Smooth muscle cell (in vitro differentiated cells): Measurements from ENCODE around the gene ZNF808. TPM values are rescaled to one million over a fixed set of nuclear protein-coding genes. Genes with fewer than 3 reads are reported as not detected.
"Not testable (repeated sequence)": the region's sequence is repeated elsewhere in the genome, so short reads cannot be mapped to it uniquely, and the experiment has no call there.

Experiments used
- DNase-seq: peaks from one replicate; lab custom pipeline; 2025; ENCODE audit not compliant: unreplicated experiment; lab: John Stamatoyannopoulos, UW
- H2AFZ ChIP-seq: fragments of 200-600 bp; sonication (generic); 2 replicates; pipeline ENCODE4 v1.6.0; 2016; ENCODE audit warnings: antibody characterized with exemption, low read depth, mild to moderate bottlenecking
- H3F3A ChIP-seq: fragments of 200-600 bp; sonication (generic); 2 replicates; pipeline ENCODE4 v1.6.0; 2017; ENCODE audit warnings: antibody characterized with exemption, low read depth
- H3K27ac ChIP-seq: fragments of 200-600 bp; sonication (generic); 2 replicates; pipeline ENCODE4 v1.5.1; 2016; ENCODE audit warnings: low read depth, mild to moderate bottlenecking
- H3K27me3 ChIP-seq: fragments of 200-600 bp; sonication (generic); 2 replicates; pipeline ENCODE4 v1.6.1; 2016; ENCODE audit warnings: low read depth, mild to moderate bottlenecking
- H3K36me3 ChIP-seq: fragments of 200-600 bp; sonication (generic); 2 replicates; pipeline ENCODE4 v1.5.1; 2016; ENCODE audit warnings: low read depth
- H3K4me1 ChIP-seq: fragments of 200-600 bp; sonication (generic); 2 replicates; pipeline ENCODE4 v1.5.1; 2016; ENCODE audit warnings: low read depth
- H3K4me2 ChIP-seq: fragments of 200-600 bp; sonication (generic); 2 replicates; pipeline ENCODE4 v1.6.0; 2016; ENCODE audit warnings: mild to moderate bottlenecking
- H3K4me3 ChIP-seq: fragments of 200-600 bp; sonication (generic); 2 replicates; pipeline ENCODE4 v1.5.1; 2016; ENCODE audit warnings: mild to moderate bottlenecking
- H3K79me2 ChIP-seq: fragments of 200-600 bp; sonication (generic); 2 replicates; pipeline ENCODE4 v1.6.0; 2016; ENCODE audit warnings: low read depth, mild to moderate bottlenecking
- H3K9ac ChIP-seq: fragments of 200-600 bp; sonication (generic); 2 replicates; pipeline ENCODE4 v1.6.0; 2016; ENCODE audit warnings: low read depth
- H3K9me3 ChIP-seq: fragments of 200-600 bp; sonication (generic); replicated peaks from 2 replicates; pipeline ENCODE4 v1.5.1; 2016; ENCODE audit warnings: low read depth
- H4K20me1 ChIP-seq: fragments of 200-600 bp; sonication (generic); 2 replicates; pipeline ENCODE4 v1.6.0; 2016; ENCODE audit warnings: low read depth
- WGBS: methylation state at CpG from one replicate; pipeline ENCODE4 v1.1.7; 2016; ENCODE audit warnings: low lambda C conversion rate; 5-methylcytosine and 5-hydroxymethylcytosine counted together
- polyA plus RNA-seq: library from polyadenylated mRNA; unstranded; fragments of >200 nt; fragmentation: Nextera tagmentation; extraction: Ambion mirVana; gene quantifications from 2 replicates; pipeline ENCODE4 v1.2.1, GENCODE V29; 2016
- total RNA-seq: library from RNA; depleted of rRNA; stranded (reverse); fragments of >200 nt; gene quantifications from 2 replicates; pipeline ENCODE4 v1.2.3, GENCODE V29; 2014
- TF ChIP-seq, protein P1 (sequence below): fragments of 200-600 bp; sonication (generic); IDR thresholded peaks from 2 replicates; pipeline ENCODE4 v1.5.1; 2017; ENCODE audit warnings: borderline replicate concordance, mild to moderate bottlenecking, antibody characterized with exemption; ENCODE audit not compliant: insufficient read depth, poor library complexity, severe bottlenecking

Gene ZNF808
- total and polyA plus RNA-seq, 2 experiments from 2014 or later, result 3.7 to 41.3 TPM

DNA sequence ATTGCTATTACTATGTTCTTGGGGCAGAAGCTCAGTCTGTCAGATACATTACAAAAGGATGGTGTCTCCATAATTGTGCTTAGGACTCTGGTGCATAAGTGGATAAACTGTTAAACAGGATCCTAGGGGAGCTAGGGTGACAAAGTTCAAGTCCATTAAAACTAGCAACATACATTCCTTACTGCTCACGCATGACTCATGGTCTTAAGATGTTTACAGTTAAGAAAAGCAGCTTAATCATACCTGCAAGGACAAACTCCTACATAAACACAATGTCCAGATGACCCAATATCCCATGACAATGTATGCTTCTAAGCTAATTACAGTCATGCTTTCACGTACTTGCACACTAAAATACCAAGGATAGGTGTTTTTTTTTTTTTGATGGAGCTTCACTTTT is 39.1 kb downstream of the ZNF808 start:
- Histone ChIP-seq H3K27ac (peak overlapping the region; percentile 72), H3K79me2 (peaks cover 12% of the 10 kb centered on the region), H3K4me3 (no peak overlapping the region), H3K9ac (no peak overlapping the region), H3K36me3 (no peaks in the 10 kb centered on the region), H3K4me1 (peaks cover 10% of the 10 kb centered on the region), H3K4me2 (no peak overlapping the region), H3K9me3 (no peaks in the 10 kb centered on the region), H4K20me1 (no peaks in the 10 kb centered on the region), H3K27me3 (no peaks in the 10 kb centered on the region), H3F3A (peaks cover 8% of the 10 kb centered on the region), H2AFZ (no peak overlapping the region)
- no peak for DNase-seq
- TF ChIP-seq, protein P1, sequence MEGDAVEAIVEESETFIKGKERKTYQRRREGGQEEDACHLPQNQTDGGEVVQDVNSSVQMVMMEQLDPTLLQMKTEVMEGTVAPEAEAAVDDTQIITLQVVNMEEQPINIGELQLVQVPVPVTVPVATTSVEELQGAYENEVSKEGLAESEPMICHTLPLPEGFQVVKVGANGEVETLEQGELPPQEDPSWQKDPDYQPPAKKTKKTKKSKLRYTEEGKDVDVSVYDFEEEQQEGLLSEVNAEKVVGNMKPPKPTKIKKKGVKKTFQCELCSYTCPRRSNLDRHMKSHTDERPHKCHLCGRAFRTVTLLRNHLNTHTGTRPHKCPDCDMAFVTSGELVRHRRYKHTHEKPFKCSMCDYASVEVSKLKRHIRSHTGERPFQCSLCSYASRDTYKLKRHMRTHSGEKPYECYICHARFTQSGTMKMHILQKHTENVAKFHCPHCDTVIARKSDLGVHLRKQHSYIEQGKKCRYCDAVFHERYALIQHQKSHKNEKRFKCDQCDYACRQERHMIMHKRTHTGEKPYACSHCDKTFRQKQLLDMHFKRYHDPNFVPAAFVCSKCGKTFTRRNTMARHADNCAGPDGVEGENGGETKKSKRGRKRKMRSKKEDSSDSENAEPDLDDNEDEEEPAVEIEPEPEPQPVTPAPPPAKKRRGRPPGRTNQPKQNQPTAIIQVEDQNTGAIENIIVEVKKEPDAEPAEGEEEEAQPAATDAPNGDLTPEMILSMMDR, result no peak
- 53% methylated on average over 2 of the region's 2 CpGs for WGBS

- peaks cover 10% of the 10 kb centered on the region for H3K4me1 ChIP-seq
- no peaks in the 10 kb centered on the region for H3K9me3 ChIP-seq
- H2AFZ ChIP-seq, result no peak overlapping the region
- no peaks in the 10 kb centered on the region for H3K27me3 ChIP-seq
- H3K36me3 ChIP-seq, result no peaks in the 10 kb centered on the region
- no peak for DNase-seq
- H3K27ac ChIP-seq, result no peak overlapping the region
- TF ChIP-seq, protein P1, result no peak
- no peak overlapping the region for H3K4me2 ChIP-seq
- H3F3A ChIP-seq, result peaks cover 8% of the 10 kb centered on the region
- no peaks in the 10 kb centered on the region for H4K20me1 ChIP-seq
- no peak overlapping the region for H3K9ac ChIP-seq
- 96% methylated on average over 14 of the region's 14 CpGs for WGBS
- H3K79me2 ChIP-seq, result peaks cover 17% of the 10 kb centered on the region
- H3K4me3 ChIP-seq, result no peak overlapping the region
Measured at GRCh38 chr19:52567921-52568320, 40.5 kb downstream of the ZNF808 start.

DNA sequence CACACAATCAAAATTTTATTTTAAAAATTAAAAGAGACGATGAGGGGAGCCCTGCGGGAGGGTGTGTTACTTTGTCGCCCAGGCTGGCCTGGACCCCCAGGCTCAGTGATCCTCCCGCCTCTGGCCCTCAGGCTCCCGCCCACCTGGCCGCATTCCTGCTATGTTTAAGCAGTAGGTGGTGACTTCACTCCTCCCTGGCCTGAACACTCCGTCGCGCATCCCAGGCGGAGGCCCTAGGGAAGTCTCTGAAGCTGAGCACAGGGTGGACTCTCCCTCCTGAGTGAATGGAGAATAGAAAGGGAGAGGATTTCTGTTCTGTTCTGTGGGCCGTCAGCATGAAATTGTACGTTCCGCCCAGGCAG is 42.2 kb downstream of the ZNF808 start:
- H3K4me1 ChIP-seq, H3K9me3 ChIP-seq, H3F3A ChIP-seq, H3K36me3 ChIP-seq, DNase-seq, H3K27me3 ChIP-seq, H4K20me1 ChIP-seq: not testable (repeated sequence)
- Histone ChIP-seq H2AFZ (peak overlapping the region; percentile 77), H3K4me2 (peak overlapping the region; percentile 87), H3K79me2 (peaks cover 17% of the 10 kb centered on the region), H3K27ac (peak overlapping the region; percentile 87), H3K4me3 (peak overlapping the region; percentile 87), H3K9ac (peak overlapping the region; percentile 72)
- 4% methylated on average over 13 of the region's 13 CpGs for WGBS

- peak within 1 kb of the TSS; percentile 79 for H2AFZ ChIP-seq
- H3K4me2 ChIP-seq, result peak within 1 kb of the TSS; percentile 96
- H3K9me3 ChIP-seq, result no peaks in the 10 kb centered on the region
- peak; percentile 90 for DNase-seq
- no peaks in the 10 kb centered on the region for H4K20me1 ChIP-seq
- TF ChIP-seq, protein P1, result peak; percentile 16
- H3K79me2 ChIP-seq, result peaks cover 17% of the 10 kb centered on the region
- H3F3A ChIP-seq, result peaks cover 8% of the 10 kb centered on the region
- 1% methylated on average over 56 of the region's 57 CpGs for WGBS
- peak within 1 kb of the TSS; percentile 87 for H3K27ac ChIP-seq
- H3K27me3 ChIP-seq, result no peaks in the 10 kb centered on the region
- H3K4me1 ChIP-seq, result peaks cover 10% of the 10 kb centered on the region
- H3K4me3 ChIP-seq, result peak within 1 kb of the TSS; percentile 87
- no peaks in the 10 kb centered on the region for H3K36me3 ChIP-seq
- peak within 1 kb of the TSS; percentile 90 for H3K9ac ChIP-seq
Measured at GRCh38 chr19:52570000-52570861, 42.8 kb downstream of the ZNF808 start, which contains the start of gene ZNF701. TSS of gene ZNF701 (plus strand) at chr19:52570287. CDS start at chr19:52574148, 3,861 bp downstream.
